UCSD-AML1 (cell line): ENCODE measurements around the gene PLXNA2.
A peak's percentile ranks its signal among the peaks of the same experiment; 100 is the strongest.

ENCODE experiments used
- DNase-seq: peaks from one replicate; lab custom pipeline; 2025; ENCODE audit not compliant: unreplicated experiment; lab: John Stamatoyannopoulos, UW

Gene PLXNA2

GRCh38 chr1:208071435-208072031 lies 172.7 kb downstream of the PLXNA2 start:
- no peak for DNase-seq

DNA sequence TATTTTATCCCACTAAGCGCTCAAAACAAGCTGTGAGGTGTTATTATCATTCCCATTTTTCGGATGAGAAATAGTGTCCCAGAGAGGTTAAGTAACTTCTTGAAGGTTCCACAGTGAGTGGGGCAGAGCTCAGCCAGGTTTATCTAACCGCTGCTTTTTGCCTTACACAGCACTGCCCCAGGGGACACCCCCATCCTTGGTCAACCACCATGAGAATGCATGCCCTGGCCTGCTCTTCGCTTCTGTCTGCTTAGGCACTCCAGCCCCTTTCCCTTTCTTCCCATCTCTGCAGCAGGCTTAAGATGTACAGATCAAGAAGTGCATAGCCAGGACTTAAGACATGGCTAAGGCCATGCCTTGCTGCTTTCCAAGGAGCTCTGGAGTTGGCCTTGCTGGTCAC lies 174.3 kb downstream of the PLXNA2 start:
- DNase-seq, result no peak

- no peak for DNase-seq
These were observed 174.9 kb downstream of the PLXNA2 start for GRCh38 chr1:208069317-208069716.

- no peak for DNase-seq
These were observed 175.3 kb downstream of the PLXNA2 start for GRCh38 chr1:208068908-208069307.

- no peak for DNase-seq
These were observed 175.8 kb downstream of the PLXNA2 start for GRCh38 chr1:208068407-208068806.

- DNase-seq, result no peak
These were observed 177.6 kb downstream of the PLXNA2 start for GRCh38 chr1:208066583-208066982.

DNA sequence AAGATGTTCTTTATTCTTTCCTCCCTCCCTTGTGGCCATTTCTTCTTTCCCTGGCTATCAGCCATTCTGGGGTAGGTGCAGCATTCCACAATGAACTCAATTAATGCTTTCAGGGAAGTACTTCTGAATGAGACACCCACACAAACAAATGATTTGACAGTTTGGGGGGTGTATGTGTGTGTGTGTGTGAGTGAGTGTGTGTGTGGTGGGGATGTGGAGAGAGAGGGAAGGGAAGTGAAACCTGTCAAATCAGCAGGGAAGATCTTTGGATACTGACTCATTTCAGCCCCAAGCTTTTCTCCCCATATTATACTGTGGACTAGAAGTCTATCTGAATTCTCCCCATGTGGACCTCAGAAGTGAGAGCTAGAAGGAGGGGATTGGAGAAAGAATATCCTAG lies 178.3 kb downstream of the PLXNA2 start:
- DNase-seq, result no peak

- no peak for DNase-seq
These were observed 182.6 kb downstream of the PLXNA2 start for GRCh38 chr1:208061632-208062031.

DNA sequence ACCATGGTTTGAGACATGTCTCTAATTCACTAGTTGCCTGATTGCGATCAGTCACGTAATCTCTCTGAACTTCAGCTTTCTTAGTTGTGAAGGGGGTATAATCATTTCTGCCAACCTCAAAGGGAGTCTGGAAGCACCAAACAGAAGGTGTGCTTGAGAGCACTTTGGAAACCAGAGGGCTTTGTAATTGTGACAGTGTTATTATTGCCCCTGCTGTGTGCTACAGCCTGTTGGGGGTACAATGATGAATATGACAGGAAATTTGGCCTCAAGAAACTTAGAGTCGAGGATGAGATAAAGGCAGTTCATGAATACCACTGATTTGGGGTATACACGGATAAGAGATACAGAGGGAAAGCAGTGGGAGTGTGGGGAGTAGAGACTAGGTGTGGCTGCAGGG lies 183.1 kb downstream of the PLXNA2 start:
- DNase-seq, result no peak

GRCh38 chr1:208060215-208060869 lies 183.8 kb downstream of the PLXNA2 start:
- DNase-seq, result no peak

- no peak for DNase-seq
These were observed 184.7 kb downstream of the PLXNA2 start for GRCh38 chr1:208059409-208060001.

DNA sequence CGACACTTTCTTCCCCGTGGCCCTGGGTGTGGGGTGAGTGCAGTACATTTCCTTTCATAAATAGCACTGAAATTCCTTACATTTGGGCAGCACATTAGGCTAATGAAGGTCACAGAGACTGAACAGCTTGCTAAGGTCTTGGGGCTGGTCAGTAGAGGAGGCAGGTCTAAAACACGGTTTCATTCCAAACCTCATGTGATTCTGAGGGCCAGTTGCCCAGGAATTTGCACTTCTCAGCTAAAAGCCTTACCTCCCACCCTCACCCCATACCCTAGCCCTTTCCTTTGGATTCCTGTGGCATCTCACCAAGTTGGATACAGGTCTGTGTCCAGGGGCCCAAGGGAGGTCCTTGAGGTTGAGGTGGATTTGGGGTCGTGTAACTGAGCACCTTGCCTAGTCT lies 185.4 kb downstream of the PLXNA2 start:
- DNase-seq, result no peak

DNA sequence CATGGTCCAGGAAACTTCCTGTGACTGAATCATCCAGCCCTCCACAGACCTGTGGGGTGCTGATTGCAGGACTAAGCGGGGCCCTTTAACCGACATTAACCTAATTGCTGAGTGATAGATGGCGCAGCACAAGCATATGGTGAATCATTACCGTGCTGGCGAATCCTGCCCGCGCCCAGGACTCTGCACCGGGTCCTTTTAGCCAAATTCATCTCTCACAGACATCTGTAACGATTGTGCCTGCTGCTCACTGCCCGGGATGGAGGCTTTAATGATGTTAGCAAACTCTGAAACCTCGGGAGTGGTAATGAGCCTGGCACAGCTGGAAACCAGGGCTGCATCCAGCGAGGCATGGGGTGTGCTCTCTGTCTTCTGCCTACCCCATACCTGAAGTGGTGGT lies 185.9 kb downstream of the PLXNA2 start:
- no peak for DNase-seq

DNA sequence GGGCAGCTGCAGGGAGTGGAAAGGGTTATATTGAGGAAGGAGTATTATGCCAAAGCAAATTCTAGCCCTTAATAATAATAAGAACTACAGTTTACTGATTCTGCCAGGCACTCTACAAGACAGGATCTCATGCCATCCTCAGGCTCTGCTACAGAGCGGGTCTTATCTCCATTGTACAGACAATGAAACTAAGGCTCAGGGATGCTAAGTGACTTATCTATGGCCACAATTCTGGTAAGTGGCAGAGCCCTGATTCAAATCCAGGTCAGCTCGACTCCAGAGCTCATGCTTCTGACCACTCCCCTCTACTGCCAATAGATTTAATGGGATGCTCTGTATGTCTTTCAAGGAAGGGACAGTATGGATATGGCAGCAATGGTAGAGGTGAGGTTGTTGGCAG lies 187.1 kb downstream of the PLXNA2 start:
- DNase-seq, result no peak

GRCh38 chr1:208055535-208055934 lies 188.6 kb downstream of the PLXNA2 start:
- no peak for DNase-seq

GRCh38 chr1:208054911-208055379 lies 189.2 kb downstream of the PLXNA2 start:
- no peak for DNase-seq

- no peak for DNase-seq
These were observed 189.7 kb downstream of the PLXNA2 start for GRCh38 chr1:208054485-208054884.

DNA sequence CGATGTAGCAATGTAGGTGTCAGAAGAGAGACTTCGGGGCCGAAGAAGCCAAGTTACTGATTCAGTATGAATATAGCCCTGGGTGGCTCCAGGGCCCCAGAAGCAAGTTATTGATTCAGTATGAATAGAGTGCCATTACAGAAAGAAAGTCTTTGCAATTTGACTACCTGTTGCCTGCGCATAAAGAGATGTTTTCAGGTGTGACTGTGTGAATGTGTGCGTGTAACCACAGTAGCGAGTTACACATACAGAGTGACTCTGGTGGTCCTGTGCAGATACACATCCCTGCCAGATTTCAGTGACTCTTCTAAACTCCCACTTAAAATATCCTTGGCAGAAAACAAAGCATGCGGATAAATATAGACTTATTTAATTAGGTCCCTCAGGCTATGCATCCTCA lies 190.5 kb downstream of the PLXNA2 start:
- DNase-seq, result no peak

DNA sequence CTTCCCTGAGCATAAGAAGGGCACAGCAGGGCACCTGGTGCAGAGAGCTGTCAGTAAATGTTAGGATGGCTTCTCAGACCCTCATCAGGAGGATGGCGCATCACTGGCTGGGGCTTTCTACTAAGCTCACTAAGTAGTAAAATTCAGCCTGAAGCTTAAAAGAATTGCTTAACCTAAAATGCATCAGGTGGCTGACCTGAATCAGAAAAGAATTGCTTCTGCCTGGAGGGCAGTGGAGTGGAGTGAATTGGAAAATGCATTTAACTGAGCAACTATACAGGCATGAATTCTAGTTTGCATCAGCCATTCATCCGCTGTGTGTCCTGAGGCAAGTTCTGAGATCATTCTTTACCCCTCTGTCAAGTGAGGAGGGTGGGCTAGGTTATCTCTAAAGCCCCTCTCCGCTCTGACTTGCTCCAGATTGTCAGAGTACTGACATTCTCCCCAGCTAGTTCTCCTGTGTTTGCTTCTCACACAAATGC lies 191.2 kb downstream of the PLXNA2 start:
- no peak for DNase-seq

GRCh38 chr1:208052135-208052534 lies 192.0 kb downstream of the PLXNA2 start:
- DNase-seq, result no peak

GRCh38 chr1:208051651-208052050 lies 192.5 kb downstream of the PLXNA2 start:
- no peak for DNase-seq

GRCh38 chr1:208048904-208049303 lies 195.3 kb downstream of the PLXNA2 start:
- DNase-seq, result peak; percentile 74
